Common myeloid progenitor, CD34-positive (primary cell): ENCODE results near the gene IMPG2.

ENCODE experiments used
- CTCF ChIA-PET: fragments of 350-600 bp; sonication (Branson Sonifier 250); formaldehyde crosslinking; loops from one replicate; lab custom pipeline; 2021; ENCODE audit warnings: antibody characterized with exemption; lab: Charles Lee
- POLR2A ChIA-PET: fragments of 350-600 bp; sonication (Branson Sonifier 250); formaldehyde crosslinking; loops from one replicate; lab custom pipeline; 2021; ENCODE audit warnings: antibody characterized with exemption; lab: Charles Lee
- DNase-seq, 3 donors: peaks; one replicate each; pipeline versions ENCODE4 v3.0.0 to v3.0.0-alpha.2; 2013
- H3K27ac ChIP-seq, 2 experiments: 1 replicate in 1 of 2; 2 replicates in 1 of 2; pipeline ENCODE4 v1.7.0; 2013; ENCODE audit warnings: inconsistent platforms in 2 of 2, low read length in 2 of 2, mild to moderate bottlenecking in 2 of 2, low read depth in 1 of 2, moderate library complexity in 1 of 2; ENCODE audit not compliant: severe bottlenecking in 2 of 2, insufficient read depth in 1 of 2, poor library complexity in 1 of 2
- H3K27me3 ChIP-seq, 5 experiments: replicated peaks in 2 of 5; 1 replicate in 3 of 5; 2 replicates in 2 of 5; pipeline versions ENCODE4 v1.6.1 to v1.7.0; 2013; ENCODE audit warnings: low read length in 4 of 5, mild to moderate bottlenecking in 2 of 5, moderate library complexity in 2 of 5, inconsistent platforms in 1 of 5; ENCODE audit not compliant: insufficient read depth in 5 of 5, control insufficient read depth in 4 of 5
- H3K36me3 ChIP-seq, 4 experiments: 1 replicate in 2 of 4; 2 replicates in 2 of 4; pipeline versions ENCODE4 v1.6.1 to v1.7.0; 2013; ENCODE audit warnings: low read length in 3 of 4, control low read depth in 1 of 4, mild to moderate bottlenecking in 1 of 4; ENCODE audit not compliant: control insufficient read depth in 4 of 4, insufficient read depth in 4 of 4
- H3K4me1 ChIP-seq, 4 experiments: 1 replicate in 3 of 4; 2 replicates in 1 of 4; pipeline versions ENCODE4 v1.6.1 to v1.7.1; 2013; ENCODE audit warnings: low read length in 3 of 4, mild to moderate bottlenecking in 3 of 4, control low read depth in 1 of 4, inconsistent platforms in 1 of 4, moderate library complexity in 1 of 4; ENCODE audit not compliant: control insufficient read depth in 4 of 4, insufficient read depth in 4 of 4; ENCODE audit errors: control extremely low read depth in 1 of 4
- H3K4me3 ChIP-seq, 7 experiments: 1 replicate in 4 of 7; 2 replicates in 3 of 7; pipeline versions ENCODE4 v1.5.1 to v1.7.0; 2013; ENCODE audit warnings: mild to moderate bottlenecking in 7 of 7, low read length in 6 of 7, moderate library complexity in 6 of 7, inconsistent platforms in 2 of 7, low read depth in 2 of 7, control low read depth in 1 of 7; ENCODE audit not compliant: insufficient read depth in 4 of 7, control insufficient read depth in 1 of 7; ENCODE audit errors: extremely low read depth in 1 of 7
- H3K9me3 ChIP-seq, 5 experiments: 1 replicate in 4 of 5; 2 replicates in 1 of 5; pipeline versions ENCODE4 v1.6.1 to v1.7.1; 2013; ENCODE audit warnings: low read length in 4 of 5, mild to moderate bottlenecking in 2 of 5, inconsistent platforms in 1 of 5, low read depth in 1 of 5, moderate library complexity in 1 of 5; ENCODE audit not compliant: control insufficient read depth in 4 of 5, insufficient read depth in 2 of 5; ENCODE audit errors: control extremely low read depth in 1 of 5
- WGBS: methylation state at CpG from one replicate; pipeline ENCODE4 v1.1.5; 2013; ENCODE audit not compliant: insufficient coverage; 5-methylcytosine and 5-hydroxymethylcytosine counted together

Gene IMPG2

DNA sequence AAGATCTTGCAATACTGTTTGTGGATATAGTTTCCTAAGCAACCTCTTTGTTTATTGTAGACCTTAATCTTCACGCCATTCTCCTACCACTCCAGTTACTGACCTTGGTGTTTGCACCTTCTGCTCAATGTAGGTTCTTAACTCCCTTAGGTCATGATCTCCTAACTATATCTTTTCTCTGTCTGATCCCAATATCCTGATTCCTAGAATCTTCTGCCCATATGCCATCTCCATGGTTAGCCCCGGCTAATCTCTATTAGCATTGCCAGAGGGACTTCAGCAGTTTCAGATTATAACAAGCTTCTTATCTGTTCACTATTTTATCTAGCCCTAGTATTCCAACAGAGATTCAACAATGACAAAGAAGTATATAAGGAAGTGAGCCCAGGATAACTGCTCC lies 64.9 kb downstream of the IMPG2 start:
- POLR2A ChIA-PET, result interaction anchor here (0.5 kb wide), 1 partner anchor 71 kb away, joined by 4 read pairs; no protein-coding TSS in a partner anchor
- no peak for DNase-seq
- WGBS, result 100% methylated on average over 1 of the region's 2 CpGs
- Histone ChIP-seq H3K36me3 (no peaks in the 10 kb centered on the region), H3K4me1 (no peaks in the 10 kb centered on the region), H3K27me3 (no peaks in the 10 kb centered on the region), H3K4me3 (no peak overlapping the region), H3K9me3 (no peaks in the 10 kb centered on the region), H3K27ac (no peak overlapping the region)
- CTCF ChIA-PET, result no interaction called here

DNA sequence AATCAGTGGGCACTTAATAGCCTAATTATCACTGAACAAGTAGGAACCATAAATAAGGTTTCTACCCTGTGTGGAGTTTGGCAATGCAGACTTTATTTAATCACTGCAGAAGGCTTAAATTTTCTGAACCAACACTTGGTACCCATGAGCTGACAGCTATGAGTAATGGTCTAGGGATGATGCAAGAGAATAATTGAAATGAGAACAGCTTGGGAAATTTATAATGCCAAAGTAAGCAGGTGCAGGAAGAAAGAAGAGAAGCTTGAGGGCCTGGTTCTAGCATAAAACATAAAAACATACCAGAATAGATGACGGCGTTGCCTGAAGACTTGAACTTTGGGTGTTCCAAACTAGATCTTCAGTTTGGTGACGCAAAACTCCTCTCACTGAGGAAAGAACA lies 67.0 kb downstream of the IMPG2 start:
- WGBS, result 96% methylated on average over 3 of the region's 3 CpGs
- no peaks in the 10 kb centered on the region for H3K36me3 ChIP-seq
- POLR2A ChIA-PET, result no interaction called here

DNA sequence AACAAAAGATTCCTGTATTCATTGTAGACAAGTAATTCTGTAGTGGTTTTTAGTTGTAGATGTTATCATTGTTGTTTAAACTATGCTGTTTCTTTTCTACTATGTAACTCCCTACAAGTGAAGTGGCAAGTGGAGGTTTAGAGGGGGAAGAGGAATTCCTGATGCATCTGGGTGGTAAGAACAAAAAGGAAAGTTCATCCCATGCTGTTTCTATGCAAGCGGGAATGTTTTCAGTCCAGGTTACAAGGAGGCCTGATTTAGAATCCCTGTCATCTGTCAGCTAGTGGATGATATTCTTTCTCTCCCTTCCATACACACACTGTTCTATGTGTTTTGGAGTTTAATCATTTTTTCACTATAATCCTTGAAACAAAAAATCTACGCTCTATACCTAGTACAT lies 67.4 kb downstream of the IMPG2 start:
- no peak overlapping the region for H3K27ac ChIP-seq
- H3K4me1 ChIP-seq, result peaks cover 0 to 2% (median 0%) of the 10 kb centered on the region in 4 experiments
- no peak overlapping the region for H3K4me3 ChIP-seq
- ChIA-PET POLR2A (no interaction called here), CTCF (interaction anchor here (0.9 kb wide), 1 partner anchor 72 kb away, joined by 3 read pairs; no protein-coding TSS in a partner anchor)
- H3K36me3 ChIP-seq, result no peaks in the 10 kb centered on the region
- no peak for DNase-seq
- no peaks in the 10 kb centered on the region for H3K27me3 ChIP-seq
- no peaks in the 10 kb centered on the region for H3K9me3 ChIP-seq
- WGBS, result no CpG with 5 or more reads among the region's 2 CpGs

More for the DNA sequence above, 67.0 kb downstream of the IMPG2 start:
- no peak overlapping the region for H3K4me3 ChIP-seq
- no peaks in the 10 kb centered on the region for H3K9me3 ChIP-seq
- H3K27me3 ChIP-seq, result no peaks in the 10 kb centered on the region
- CTCF ChIA-PET, result interaction anchor here (0.9 kb wide), 1 partner anchor 72 kb away, joined by 3 read pairs; no protein-coding TSS in a partner anchor
- no peak for DNase-seq
- no peak overlapping the region for H3K27ac ChIP-seq
- peaks cover 0 to 1% (median 0%) of the 10 kb centered on the region in 4 experiments for H3K4me1 ChIP-seq

DNA sequence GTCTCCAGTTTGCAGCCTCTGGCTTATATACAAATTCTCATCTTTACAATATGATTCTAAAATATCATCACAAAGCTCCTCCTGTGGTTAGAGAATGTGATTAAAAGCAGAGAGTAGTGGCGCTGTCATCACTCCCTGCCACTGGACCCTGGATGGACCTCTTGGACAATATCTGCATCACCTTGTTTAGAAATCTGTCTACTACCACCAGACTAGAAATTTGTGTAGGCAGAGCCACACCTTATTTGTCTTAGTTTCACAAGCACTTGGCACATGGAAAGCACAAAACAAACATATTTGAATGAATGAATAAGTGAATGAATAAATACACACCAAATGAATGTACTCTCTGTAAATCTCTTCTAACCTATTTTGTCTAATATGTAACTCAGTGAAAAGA lies 68.1 kb downstream of the IMPG2 start:
- Histone ChIP-seq H3K27me3 (no peaks in the 10 kb centered on the region), H3K27ac (no peak overlapping the region), H3K9me3 (no peaks in the 10 kb centered on the region), H3K36me3 (no peaks in the 10 kb centered on the region), H3K4me3 (no peak overlapping the region), H3K4me1 (peaks cover 0 to 2% (median 0%) of the 10 kb centered on the region in 4 experiments)
- POLR2A ChIA-PET, result no interaction called here
- CTCF ChIA-PET, result interaction anchor here (1.1 to 1.3 kb wide), 2 partner anchors 12 to 14 kb away, joined by 3 read pairs; no protein-coding TSS in a partner anchor
- DNase-seq, result no peak
- no CpG with 5 or more reads among the region's 1 CpG for WGBS

DNA sequence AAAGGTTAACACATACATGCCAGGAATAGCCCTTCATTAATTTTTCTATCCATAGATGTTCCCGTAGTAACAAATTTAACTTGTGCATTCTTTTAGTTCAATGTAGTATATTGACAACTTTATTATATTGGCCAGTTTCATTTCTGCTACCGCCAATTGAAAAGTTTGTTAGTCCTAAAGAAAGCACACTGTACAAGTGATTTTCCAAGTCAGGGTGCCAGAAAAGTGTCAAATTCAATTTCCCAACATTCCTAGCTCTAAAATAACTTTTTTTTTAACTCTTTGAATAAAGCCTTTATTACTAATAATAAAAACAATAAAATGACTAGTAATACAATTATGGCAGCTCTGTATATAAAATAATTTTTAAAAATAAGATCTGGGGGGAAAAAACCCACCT lies 68.9 kb downstream of the IMPG2 start:
- peaks cover 0 to 2% (median 0%) of the 10 kb centered on the region in 4 experiments for H3K4me1 ChIP-seq
- ChIA-PET CTCF (interaction anchor here (1.1 to 1.3 kb wide), 2 partner anchors 12 to 13 kb away, joined by 3 read pairs; no protein-coding TSS in a partner anchor), POLR2A (no interaction called here)
- H3K9me3 ChIP-seq, result no peaks in the 10 kb centered on the region
- no peak overlapping the region for H3K4me3 ChIP-seq
- WGBS, result no CpG with 5 or more reads among the region's 2 CpGs
- no peak overlapping the region for H3K27ac ChIP-seq
- DNase-seq, result no peak
- H3K27me3 ChIP-seq, result no peaks in the 10 kb centered on the region
- H3K36me3 ChIP-seq, result no peaks in the 10 kb centered on the region

DNA sequence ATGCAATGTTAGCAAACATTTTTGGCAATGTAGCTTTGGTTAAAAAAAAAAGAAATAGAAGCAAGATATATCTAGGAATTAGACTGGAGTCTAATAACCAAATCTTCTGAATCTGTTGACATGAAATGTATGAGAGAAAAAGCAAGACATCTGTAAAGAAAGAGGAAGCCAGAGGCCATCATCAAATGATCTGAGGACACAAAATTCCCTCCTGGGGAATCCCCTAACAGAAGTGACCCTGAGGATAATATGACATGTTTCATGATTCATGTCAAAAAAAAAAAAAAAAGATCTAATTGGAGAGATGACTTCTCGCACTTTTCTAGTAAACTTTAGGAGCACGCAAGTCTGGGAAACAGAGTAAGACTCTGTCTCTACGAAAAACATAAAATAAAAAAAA lies 70.9 kb downstream of the IMPG2 start:
- POLR2A ChIA-PET, result no interaction called here
- H3K27ac ChIP-seq, result no peak overlapping the region
- CTCF ChIA-PET, result interaction anchor here (0.6 kb wide), 1 partner anchor 88 kb away, joined by 3 read pairs; no protein-coding TSS in a partner anchor
- H3K9me3 ChIP-seq, result no peaks in the 10 kb centered on the region
- no CpG with 5 or more reads among the region's 3 CpGs for WGBS
- no peak overlapping the region for H3K4me3 ChIP-seq
- no peaks in the 10 kb centered on the region for H3K36me3 ChIP-seq
- DNase-seq, result peak in 2 of 3 donors; percentile 43 to 47
- no peaks in the 10 kb centered on the region for H3K27me3 ChIP-seq
- peaks cover 0 to 2% (median 0%) of the 10 kb centered on the region in 4 experiments for H3K4me1 ChIP-seq

DNA sequence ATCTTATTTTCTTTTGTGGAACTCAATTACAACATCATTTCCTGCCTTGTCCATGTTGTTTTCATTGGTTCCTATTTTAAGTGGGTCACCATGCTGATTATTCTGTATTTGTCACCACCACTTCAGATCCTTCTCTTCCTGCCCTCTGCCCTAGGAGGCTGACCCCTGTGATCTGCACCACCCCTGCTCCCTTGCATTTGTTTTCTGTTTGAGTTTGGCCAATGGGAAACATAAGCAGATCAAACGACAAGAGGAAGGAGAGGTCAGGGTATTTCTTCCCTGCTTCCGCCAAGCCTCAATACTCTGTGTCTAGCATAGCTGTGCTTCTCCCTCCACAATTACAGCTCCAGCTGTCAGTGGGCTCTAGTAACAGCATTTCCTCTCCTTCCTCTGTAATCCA lies 71.6 kb downstream of the IMPG2 start:
- Histone ChIP-seq H3K4me3 (no peak overlapping the region), H3K36me3 (no peaks in the 10 kb centered on the region), H3K27ac (no peak overlapping the region), H3K4me1 (peaks cover 0 to 2% (median 0%) of the 10 kb centered on the region in 4 experiments), H3K9me3 (no peaks in the 10 kb centered on the region), H3K27me3 (no peaks in the 10 kb centered on the region)
- WGBS, result no CpG with 5 or more reads among the region's 2 CpGs
- POLR2A ChIA-PET, result no interaction called here
- no peak for DNase-seq
- CTCF ChIA-PET, result no interaction called here
